HepG2 (cell line): ENCODE results near the gene HEXIM1. TPM values are rescaled to one million over a fixed set of nuclear protein-coding genes. Genes with fewer than 3 reads are reported as not detected.
A peak's percentile ranks its signal among the peaks of the same experiment; 100 is the strongest.

Experiments
- CHD4 ChIP-seq: fragments of 200-600 bp; sonication (generic); IDR thresholded peaks from 2 replicates; pipeline ENCODE4 v1.7.0; 2017; ENCODE audit warnings: mild to moderate bottlenecking, low read length, borderline replicate concordance
- EZH2 ChIP-seq: conservative IDR thresholded peaks from 2 replicates; pipeline ENCODE4 v1.6.1; 2012; ENCODE audit warnings: mild to moderate bottlenecking, low read depth, low read length, moderate library complexity
- FOXC1 ChIP-seq: sonication (generic); formaldehyde crosslinking; IDR thresholded peaks from 2 replicates; pipeline ENCODE4 v1.8.0; 2022; ENCODE audit warnings: mild to moderate bottlenecking, missing genetic modification reagents, borderline replicate concordance
- HOXA9 ChIP-seq: sonication (generic); formaldehyde crosslinking; IDR thresholded peaks from 2 replicates; pipeline ENCODE4 v1.8.1; 2022; ENCODE audit warnings: missing genetic modification reagents, mild to moderate bottlenecking, moderate library complexity, borderline replicate concordance
- ISL2 ChIP-seq: sonication (generic); formaldehyde crosslinking; IDR thresholded peaks from 2 replicates; pipeline ENCODE4 v1.5.0; 2020; ENCODE audit warnings: missing genetic modification reagents
- KLF6 ChIP-seq: IDR thresholded peaks from 2 replicates; pipeline ENCODE4 v1.8.0; 2016; ENCODE audit warnings: missing biosample characterization, missing genetic modification reagents
- MED13 ChIP-seq: sonication (generic); formaldehyde crosslinking; IDR thresholded peaks from 2 replicates; pipeline ENCODE4 v1.5.0; 2020; ENCODE audit warnings: missing genetic modification reagents
- NFE2L2 ChIP-seq: fragments of 150-350 bp; IDR thresholded peaks from 2 replicates; pipeline ENCODE4 v1.6.1; 2014; ENCODE audit warnings: low read length
- RBM22 ChIP-seq: fragments of 200-400 bp; formaldehyde crosslinking; optimal IDR thresholded peaks from 2 replicates; pipeline ENCODE3; 2017; ENCODE audit warnings: mild to moderate bottlenecking, low read length, moderate library complexity
- RXRB ChIP-seq: IDR thresholded peaks from 2 replicates; pipeline ENCODE4 v1.6.1; 2016; ENCODE audit warnings: borderline replicate concordance, missing genetic modification reagents, missing compliant biosample characterization
- SRSF4 ChIP-seq: fragments of 200-400 bp; formaldehyde crosslinking; IDR thresholded peaks from one replicate; pipeline ENCODE4 v1.6.1; 2018; ENCODE audit warnings: mild to moderate bottlenecking, low read depth, low read length, moderate library complexity; ENCODE audit not compliant: poor library complexity, severe bottlenecking
- ZIK1 ChIP-seq: sonication (generic); formaldehyde crosslinking; IDR thresholded peaks from 2 replicates; pipeline ENCODE4 v1.5.0; 2020; ENCODE audit warnings: mild to moderate bottlenecking, low read depth, missing genetic modification reagents, borderline replicate concordance
- ZNF276 ChIP-seq: sonication (generic); formaldehyde crosslinking; IDR thresholded peaks from 2 replicates; pipeline ENCODE4 v1.4.0; 2020; ENCODE audit warnings: mild to moderate bottlenecking, low read depth, missing genetic modification reagents
- ZNF280B ChIP-seq: sonication (generic); formaldehyde crosslinking; IDR thresholded peaks from 2 replicates; pipeline ENCODE4 v1.5.0; 2020; ENCODE audit warnings: missing genetic modification reagents, mild to moderate bottlenecking, borderline replicate concordance
- ZNF672 ChIP-seq: sonication (generic); formaldehyde crosslinking; IDR thresholded peaks from 2 replicates; pipeline ENCODE4 v1.8.1; 2022; ENCODE audit warnings: missing genetic modification reagents
- polyA plus RNA-seq, 8 experiments: library from polyadenylated mRNA; depleted of rRNA in 3 of 8; stranded (reverse) in 7 of 8; unstranded in 1 of 8; fragments of >200 nt; fragmentation: Illumina TruSeq in 4 of 8; extraction: Trizol in 4 of 8; gene quantifications; 2 replicates each; pipeline versions ENCODE4 v1.2.1 to v1.2.3, GENCODE V29; 2011 to 2016; ENCODE audit warnings: low read depth in 4 of 8, missing spikeins in 1 of 8, mixed read lengths in 1 of 8; ENCODE audit not compliant: insufficient read depth in 1 of 8
- total RNA-seq, 5 experiments: library from RNA; depleted of rRNA; stranded (reverse); fragments of >200 nt; fragmentation: Illumina TruSeq; extraction: Trizol; gene quantifications; 2 replicates each; pipeline ENCODE4 v1.2.3, GENCODE V29; 2016; ENCODE audit warnings: low read depth in 1 of 5
- TF ChIP-seq, protein P1 (sequence below): sonication (generic); formaldehyde crosslinking; IDR thresholded peaks from 2 replicates; pipeline ENCODE4 v1.4.0; 2020; ENCODE audit warnings: low read depth, missing genetic modification reagents
- TF ChIP-seq, protein P2 (sequence below): sonication (generic); formaldehyde crosslinking; IDR thresholded peaks from 2 replicates; pipeline ENCODE4 v1.4.0; 2020; ENCODE audit warnings: missing genetic modification reagents

The HEXIM1 gene
- total and polyA plus RNA-seq, 2 of the 13 experiments (the other 11 are each of a cell fraction or from before 2014, with no cell fraction given) = 10.5 to 16.6 TPM

DNA sequence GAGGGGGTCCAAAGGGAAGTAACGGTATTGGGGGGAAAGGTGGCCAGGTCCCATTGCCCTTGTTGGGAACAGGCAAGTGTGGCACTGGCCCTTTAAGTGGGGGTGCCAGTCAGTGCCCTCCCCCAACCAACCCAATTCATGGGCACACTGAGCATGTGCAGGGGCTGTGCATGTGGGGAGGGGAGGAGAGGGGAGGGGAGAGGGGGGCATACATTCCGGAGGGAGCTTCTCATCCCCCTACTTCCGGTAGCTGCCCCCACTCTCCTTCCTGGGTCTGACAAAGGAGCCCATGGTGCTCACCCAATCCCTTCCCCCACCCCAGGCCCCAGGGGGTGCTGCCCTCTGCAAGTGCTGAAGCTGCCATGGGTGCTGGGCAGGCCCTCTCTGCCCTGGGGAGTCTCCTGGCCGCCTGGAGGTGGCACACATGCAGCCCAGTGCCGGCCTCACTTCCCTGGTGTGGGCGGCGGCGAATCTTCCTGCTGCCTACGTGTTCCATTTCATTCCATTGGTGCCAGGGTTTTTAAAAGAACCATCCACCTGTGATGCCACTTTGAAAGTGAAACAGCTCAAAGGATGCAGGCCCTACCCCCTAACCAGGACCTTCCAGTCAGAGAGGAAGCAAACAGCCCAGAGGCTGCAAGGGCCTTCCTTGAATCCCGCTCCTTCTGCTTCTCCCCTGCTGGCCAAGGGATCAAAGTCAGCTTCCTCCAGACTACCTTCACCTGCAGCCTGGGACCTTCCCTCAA is 24.4 kb downstream of the HEXIM1 start (continued):
- TF ChIP-seq ZNF276 (CRISPR knock-in tag) = peak; percentile 60; the same call in 1 of the 2 replicates
- peak; percentile 68 for TF ChIP-seq ISL2 (CRISPR knock-in tag)
- no peak; the same call in 1 of the 2 replicates for TF ChIP-seq ZNF280B (CRISPR knock-in tag)
- TF ChIP-seq EZH2 = no peak
- TF ChIP-seq, protein P1, sequence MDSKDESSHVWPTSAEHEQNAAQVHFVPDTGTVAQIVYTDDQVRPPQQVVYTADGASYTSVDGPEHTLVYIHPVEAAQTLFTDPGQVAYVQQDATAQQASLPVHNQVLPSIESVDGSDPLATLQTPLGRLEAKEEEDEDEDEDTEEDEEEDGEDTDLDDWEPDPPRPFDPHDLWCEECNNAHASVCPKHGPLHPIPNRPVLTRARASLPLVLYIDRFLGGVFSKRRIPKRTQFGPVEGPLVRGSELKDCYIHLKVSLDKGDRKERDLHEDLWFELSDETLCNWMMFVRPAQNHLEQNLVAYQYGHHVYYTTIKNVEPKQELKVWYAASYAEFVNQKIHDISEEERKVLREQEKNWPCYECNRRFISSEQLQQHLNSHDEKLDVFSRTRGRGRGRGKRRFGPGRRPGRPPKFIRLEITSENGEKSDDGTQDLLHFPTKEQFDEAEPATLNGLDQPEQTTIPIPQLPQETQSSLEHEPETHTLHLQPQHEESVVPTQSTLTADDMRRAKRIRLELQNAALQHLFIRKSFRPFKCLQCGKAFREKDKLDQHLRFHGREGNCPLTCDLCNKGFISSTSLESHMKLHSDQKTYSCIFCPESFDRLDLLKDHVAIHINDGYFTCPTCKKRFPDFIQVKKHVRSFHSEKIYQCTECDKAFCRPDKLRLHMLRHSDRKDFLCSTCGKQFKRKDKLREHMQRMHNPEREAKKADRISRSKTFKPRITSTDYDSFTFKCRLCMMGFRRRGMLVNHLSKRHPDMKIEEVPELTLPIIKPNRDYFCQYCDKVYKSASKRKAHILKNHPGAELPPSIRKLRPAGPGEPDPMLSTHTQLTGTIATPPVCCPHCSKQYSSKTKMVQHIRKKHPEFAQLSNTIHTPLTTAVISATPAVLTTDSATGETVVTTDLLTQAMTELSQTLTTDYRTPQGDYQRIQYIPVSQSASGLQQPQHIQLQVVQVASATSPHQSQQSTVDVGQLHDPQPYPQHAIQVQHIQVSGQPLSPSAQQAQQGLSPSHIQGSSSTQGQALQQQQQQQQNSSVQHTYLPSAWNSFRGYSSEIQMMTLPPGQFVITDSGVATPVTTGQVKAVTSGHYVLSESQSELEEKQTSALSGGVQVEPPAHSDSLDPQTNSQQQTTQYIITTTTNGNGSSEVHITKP (CRISPR knock-in tag) = peak; percentile 77; the same call in 1 of the 2 replicates
- no peak for TF ChIP-seq NFE2L2
- TF ChIP-seq ZIK1 (CRISPR knock-in tag) = no peak
- TF ChIP-seq KLF6 (CRISPR knock-in tag) = no peak
- TF ChIP-seq, protein P2, sequence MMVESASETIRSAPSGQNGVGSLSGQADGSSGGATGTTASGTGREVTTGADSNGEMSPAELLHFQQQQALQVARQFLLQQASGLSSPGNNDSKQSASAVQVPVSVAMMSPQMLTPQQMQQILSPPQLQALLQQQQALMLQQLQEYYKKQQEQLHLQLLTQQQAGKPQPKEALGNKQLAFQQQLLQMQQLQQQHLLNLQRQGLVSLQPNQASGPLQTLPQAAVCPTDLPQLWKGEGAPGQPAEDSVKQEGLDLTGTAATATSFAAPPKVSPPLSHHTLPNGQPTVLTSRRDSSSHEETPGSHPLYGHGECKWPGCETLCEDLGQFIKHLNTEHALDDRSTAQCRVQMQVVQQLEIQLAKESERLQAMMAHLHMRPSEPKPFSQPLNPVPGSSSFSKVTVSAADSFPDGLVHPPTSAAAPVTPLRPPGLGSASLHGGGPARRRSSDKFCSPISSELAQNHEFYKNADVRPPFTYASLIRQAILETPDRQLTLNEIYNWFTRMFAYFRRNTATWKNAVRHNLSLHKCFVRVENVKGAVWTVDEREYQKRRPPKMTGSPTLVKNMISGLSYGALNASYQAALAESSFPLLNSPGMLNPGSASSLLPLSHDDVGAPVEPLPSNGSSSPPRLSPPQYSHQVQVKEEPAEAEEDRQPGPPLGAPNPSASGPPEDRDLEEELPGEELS (CRISPR knock-in tag) = peak; percentile 64; the same call in 1 of the 2 replicates
- no peak for TF ChIP-seq SRSF4
- TF ChIP-seq HOXA9 = no peak
- no peak for TF ChIP-seq FOXC1 (CRISPR knock-in tag)
- no peak for TF ChIP-seq ZNF672 (CRISPR knock-in tag)
- TF ChIP-seq RBM22 = no peak
- TF ChIP-seq MED13 (CRISPR knock-in tag) = peak; percentile 56; the same call in 1 of the 2 replicates
- TF ChIP-seq RXRB (CRISPR knock-in tag) = peak; percentile 77; the same call in 1 of the 2 replicates
- no peak for TF ChIP-seq CHD4
